NCI-H446 treated with DMSO at 0.1 percent for 48 hours (cell line): ENCODE data around the gene IGFN1.

Experiments used
- DNase-seq: peaks from one replicate; lab custom pipeline; 2025; lab: John Stamatoyannopoulos, UW

IGFN1 gene

GRCh38 chr1:201266774-201267173 is 76.2 kb downstream of the IGFN1 start:
- no peak for DNase-seq

- DNase-seq: no peak
Measured at GRCh38 chr1:201267481-201268229, 77.0 kb downstream of the IGFN1 start.

GRCh38 chr1:201268604-201269151 is 78.1 kb downstream of the IGFN1 start:
- DNase-seq: peak; percentile 88

- DNase-seq: no peak
Measured at GRCh38 chr1:201269281-201269680, 78.7 kb downstream of the IGFN1 start.

- no peak for DNase-seq
Measured at GRCh38 chr1:201269900-201270410, 79.3 kb downstream of the IGFN1 start.

- DNase-seq: no peak
Measured at GRCh38 chr1:201270616-201271390, 80.2 kb downstream of the IGFN1 start.

- no peak for DNase-seq
Measured at GRCh38 chr1:201272799-201273198, 82.2 kb downstream of the IGFN1 start.

GRCh38 chr1:201274616-201275252 is 84.1 kb downstream of the IGFN1 start:
- DNase-seq: no peak

- DNase-seq: peak; percentile 94
Measured at GRCh38 chr1:201275253-201275666, 84.6 kb downstream of the IGFN1 start.

GRCh38 chr1:201276891-201277290 is 86.3 kb downstream of the IGFN1 start:
- no peak for DNase-seq

- DNase-seq: no peak
Measured at GRCh38 chr1:201277441-201277840, 86.8 kb downstream of the IGFN1 start.
